ENCODE data around the gene IL12RB2. TPM values are rescaled to one million over a fixed set of nuclear protein-coding genes. Genes with fewer than 3 reads are reported as not detected.

Gene IL12RB2
- total RNA-seq, 2 experiments from 2014 or later: 0.98 to 1.2 TPM

DNA sequence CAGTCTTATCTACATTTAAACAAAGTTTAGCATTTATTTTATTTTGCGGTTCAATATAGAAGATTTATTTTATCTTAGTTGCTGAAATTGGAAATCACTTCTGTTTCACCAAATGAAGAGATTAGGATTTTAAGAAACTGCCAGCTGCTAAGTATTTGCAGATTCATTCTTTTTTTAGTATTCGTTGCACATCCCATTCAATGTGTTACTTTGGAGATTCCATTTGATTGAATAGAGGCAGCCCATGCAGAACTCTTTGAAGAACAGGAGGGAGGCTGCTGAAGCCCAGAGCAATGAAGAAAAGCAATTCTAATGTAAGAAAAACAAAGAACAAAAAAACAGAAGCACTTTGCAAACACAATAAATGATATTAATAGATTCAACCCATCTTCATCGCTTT lies 38.6 kb upstream of the IL12RB2 start:
- POLR2A ChIA-PET: no interaction called here
- DNase-seq: no peak

DNA sequence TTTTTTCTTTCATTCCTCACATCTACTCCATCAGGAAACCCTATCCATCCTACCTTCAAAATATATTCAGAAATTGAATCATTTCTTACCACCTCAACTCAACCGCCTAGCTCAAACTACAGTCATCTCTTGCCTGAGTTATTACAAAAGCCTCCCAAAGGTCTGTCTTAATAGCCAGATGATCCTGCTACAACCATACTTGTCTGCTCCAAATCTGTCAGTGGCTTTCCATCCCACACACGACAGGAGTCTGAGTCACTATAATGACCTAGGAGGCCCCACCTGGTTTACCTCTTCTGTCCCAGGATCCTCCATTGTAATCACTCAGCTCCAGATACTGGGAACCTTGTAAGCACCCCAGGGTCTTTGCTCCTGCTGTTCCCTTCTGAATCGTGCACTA lies 37.1 kb upstream of the IL12RB2 start:
- Mint-ChIP-seq H3K27me3 (no peaks in the 10 kb centered on the region), H3K36me3 (ENCODE audit: low read depth) (no peaks in the 10 kb centered on the region), H3K4me1 (ENCODE audit: low read depth) (no peaks in the 10 kb centered on the region), H3K9me3 (no peaks in the 10 kb centered on the region), H3K4me3 (no peak overlapping the region), H3K27ac (no peak overlapping the region)
- TF ChIP-seq, protein P1, sequence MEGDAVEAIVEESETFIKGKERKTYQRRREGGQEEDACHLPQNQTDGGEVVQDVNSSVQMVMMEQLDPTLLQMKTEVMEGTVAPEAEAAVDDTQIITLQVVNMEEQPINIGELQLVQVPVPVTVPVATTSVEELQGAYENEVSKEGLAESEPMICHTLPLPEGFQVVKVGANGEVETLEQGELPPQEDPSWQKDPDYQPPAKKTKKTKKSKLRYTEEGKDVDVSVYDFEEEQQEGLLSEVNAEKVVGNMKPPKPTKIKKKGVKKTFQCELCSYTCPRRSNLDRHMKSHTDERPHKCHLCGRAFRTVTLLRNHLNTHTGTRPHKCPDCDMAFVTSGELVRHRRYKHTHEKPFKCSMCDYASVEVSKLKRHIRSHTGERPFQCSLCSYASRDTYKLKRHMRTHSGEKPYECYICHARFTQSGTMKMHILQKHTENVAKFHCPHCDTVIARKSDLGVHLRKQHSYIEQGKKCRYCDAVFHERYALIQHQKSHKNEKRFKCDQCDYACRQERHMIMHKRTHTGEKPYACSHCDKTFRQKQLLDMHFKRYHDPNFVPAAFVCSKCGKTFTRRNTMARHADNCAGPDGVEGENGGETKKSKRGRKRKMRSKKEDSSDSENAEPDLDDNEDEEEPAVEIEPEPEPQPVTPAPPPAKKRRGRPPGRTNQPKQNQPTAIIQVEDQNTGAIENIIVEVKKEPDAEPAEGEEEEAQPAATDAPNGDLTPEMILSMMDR (IDR thresholded peaks at IDR 0.05): no peak
- Histone ChIP-seq H3K36me3 (ENCODE audit: insufficient read depth, low read length) (no peaks in the 10 kb centered on the region), H3K4me1 (ENCODE audit: insufficient read depth, low read length) (no peaks in the 10 kb centered on the region), H3K4me3 (ENCODE audit: low read length) (no peak overlapping the region), H3K27ac (ENCODE audit: low read depth in 1 of 2, low read length in 2 of 2) (no peak overlapping the region), H3K9me3 (ENCODE audit: control insufficient read depth in 1 of 2, insufficient read depth in 1 of 2, low read length in 2 of 2) (peaks cover 0 to 7% of the 10 kb centered on the region in 2 experiments), H3K27me3 (ENCODE audit: control insufficient read depth in 1 of 2, insufficient read depth in 2 of 2, low read length in 2 of 2) (no peaks in the 10 kb centered on the region)
- POLR2A ChIA-PET: no interaction called here
- CTCF ChIA-PET: no interaction called here
- DNase-seq: no peak
- intact Hi-C loops (cut with DNase I, micrococcal nuclease): no loop called here
- ATAC-seq (ENCODE audit: poor library complexity): no peak

More for the DNA sequence above, 38.6 kb upstream of the IL12RB2 start:
- H3K4me3 ChIP-seq (ENCODE audit: low read length): no peak overlapping the region
- no peaks in the 10 kb centered on the region for H3K36me3 Mint-ChIP-seq (ENCODE audit: low read depth)
- ATAC-seq (ENCODE audit: poor library complexity): no peak
- H3K27ac Mint-ChIP-seq: no peak overlapping the region
- no peak overlapping the region for H3K27ac ChIP-seq (ENCODE audit: low read depth in 1 of 2, low read length in 2 of 2)
- intact Hi-C loops (cut with DNase I, micrococcal nuclease): no loop called here
- TF ChIP-seq, protein P1 (IDR thresholded peaks at IDR 0.05): no peak
- CTCF ChIA-PET: no interaction called here
- no peaks in the 10 kb centered on the region for H3K27me3 ChIP-seq (ENCODE audit: control insufficient read depth in 1 of 2, insufficient read depth in 2 of 2, low read length in 2 of 2)
- H3K4me1 Mint-ChIP-seq (ENCODE audit: low read depth): peaks cover 10% of the 10 kb centered on the region
- no peaks in the 10 kb centered on the region for H3K9me3 Mint-ChIP-seq
- no peaks in the 10 kb centered on the region for H3K27me3 Mint-ChIP-seq
- peaks cover 0 to 7% of the 10 kb centered on the region in 2 experiments for H3K9me3 ChIP-seq (ENCODE audit: control insufficient read depth in 1 of 2, insufficient read depth in 1 of 2, low read length in 2 of 2)
- no peaks in the 10 kb centered on the region for H3K4me1 ChIP-seq (ENCODE audit: insufficient read depth, low read length)
- H3K36me3 ChIP-seq (ENCODE audit: insufficient read depth, low read length): no peaks in the 10 kb centered on the region
- H3K4me3 Mint-ChIP-seq: no peak overlapping the region

DNA sequence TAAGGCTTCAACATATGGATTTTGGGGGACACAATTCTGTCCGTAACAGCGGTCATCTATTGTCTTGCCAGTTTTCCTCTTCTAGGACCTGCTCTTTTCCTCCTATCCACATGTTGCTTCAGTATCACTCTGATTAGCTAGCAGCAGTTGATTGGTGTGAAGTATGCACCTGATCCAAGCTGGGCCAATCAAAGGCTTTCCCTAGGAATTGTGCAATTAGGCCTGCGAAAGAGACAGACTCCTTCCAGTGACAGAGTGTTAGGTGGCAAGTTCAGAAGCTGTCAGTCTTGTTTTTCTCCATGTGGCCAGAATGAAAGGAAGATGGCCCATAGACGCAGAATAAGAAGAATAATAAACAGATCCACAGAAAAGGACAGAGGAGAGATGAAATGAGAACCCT lies 34.1 kb upstream of the IL12RB2 start:
- no peak for DNase-seq
- no peak overlapping the region for H3K4me3 ChIP-seq (ENCODE audit: low read length)
- intact Hi-C loops (cut with DNase I, micrococcal nuclease): no loop called here
- Mint-ChIP-seq H3K27ac (no peak overlapping the region), H3K9me3 (no peaks in the 10 kb centered on the region), H3K4me1 (ENCODE audit: low read depth) (no peaks in the 10 kb centered on the region), H3K4me3 (no peak overlapping the region), H3K27me3 (no peaks in the 10 kb centered on the region), H3K36me3 (ENCODE audit: low read depth) (no peaks in the 10 kb centered on the region)
- H3K9me3 ChIP-seq (ENCODE audit: control insufficient read depth in 1 of 2, insufficient read depth in 1 of 2, low read length in 2 of 2): peaks cover 0 to 7% of the 10 kb centered on the region in 2 experiments
- ATAC-seq (ENCODE audit: poor library complexity): no peak
- no peaks in the 10 kb centered on the region for H3K4me1 ChIP-seq (ENCODE audit: insufficient read depth, low read length)
- no peaks in the 10 kb centered on the region for H3K27me3 ChIP-seq (ENCODE audit: control insufficient read depth in 1 of 2, insufficient read depth in 2 of 2, low read length in 2 of 2)
- H3K27ac ChIP-seq (ENCODE audit: low read depth in 1 of 2, low read length in 2 of 2): no peak overlapping the region
- ChIA-PET POLR2A (no interaction called here), CTCF (no interaction called here)
- TF ChIP-seq, protein P1 (IDR thresholded peaks at IDR 0.05): no peak
- no peaks in the 10 kb centered on the region for H3K36me3 ChIP-seq (ENCODE audit: insufficient read depth, low read length)

Data from CD4-positive, alpha-beta T cell (primary cell).